ENCODE measurements around the gene ASXL2.

The ASXL2 gene

DNA sequence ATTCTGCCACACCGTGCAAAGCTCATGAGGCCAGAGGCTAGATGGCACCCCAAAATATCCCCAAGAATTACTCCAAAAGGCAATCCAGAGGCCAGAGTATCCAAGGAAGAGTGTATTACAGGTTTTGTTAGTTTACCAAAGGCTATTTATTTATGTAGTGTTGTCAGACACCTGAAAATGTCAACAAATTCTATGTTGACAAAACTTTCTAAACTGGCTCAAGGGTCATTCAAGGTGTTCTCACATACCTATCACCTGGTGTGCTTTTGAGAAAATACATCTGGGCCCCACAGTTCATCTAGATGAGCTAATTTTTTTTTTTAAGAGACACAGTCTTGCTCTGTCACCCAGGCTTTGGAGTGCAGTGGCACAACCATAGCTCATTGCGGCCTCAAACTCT lies 192.5 kb downstream of the ASXL2 start:
- no peak for ATAC-seq
- no peak for TF ChIP-seq ZNF70 (CRISPR knock-in tag; IDR thresholded peaks at IDR 0.05)
- no peak for TF ChIP-seq PPARA (CRISPR knock-in tag; IDR thresholded peaks at IDR 0.05; ENCODE audit: borderline replicate concordance)
- no peak for TF ChIP-seq ZFP3 (CRISPR knock-in tag; IDR thresholded peaks at IDR 0.05)
- no peak for TF ChIP-seq ZFP30 (CRISPR knock-in tag; IDR thresholded peaks at IDR 0.05)
- TF ChIP-seq TOX (CRISPR knock-in tag; IDR thresholded peaks at IDR 0.05; ENCODE audit: borderline replicate concordance), result no peak
- no peak for TF ChIP-seq ZNF565 (CRISPR knock-in tag; conservative IDR thresholded peaks at IDR 0.05; ENCODE audit: low read depth)
- no peak for TF ChIP-seq TCF4 (CRISPR knock-in tag; IDR thresholded peaks at IDR 0.05; ENCODE audit: borderline replicate concordance)
- TF ChIP-seq SNAI2 (CRISPR knock-in tag; IDR thresholded peaks at IDR 0.05), result no peak
- no peak for TF ChIP-seq POU6F1 (CRISPR knock-in tag; IDR thresholded peaks at IDR 0.05; ENCODE audit: borderline replicate concordance, low read depth)
- TF ChIP-seq TSHZ2 (CRISPR knock-in tag; IDR thresholded peaks at IDR 0.05), result no peak
- TF ChIP-seq CSDC2 (CRISPR knock-in tag; IDR thresholded peaks at IDR 0.05), result no peak

DNA sequence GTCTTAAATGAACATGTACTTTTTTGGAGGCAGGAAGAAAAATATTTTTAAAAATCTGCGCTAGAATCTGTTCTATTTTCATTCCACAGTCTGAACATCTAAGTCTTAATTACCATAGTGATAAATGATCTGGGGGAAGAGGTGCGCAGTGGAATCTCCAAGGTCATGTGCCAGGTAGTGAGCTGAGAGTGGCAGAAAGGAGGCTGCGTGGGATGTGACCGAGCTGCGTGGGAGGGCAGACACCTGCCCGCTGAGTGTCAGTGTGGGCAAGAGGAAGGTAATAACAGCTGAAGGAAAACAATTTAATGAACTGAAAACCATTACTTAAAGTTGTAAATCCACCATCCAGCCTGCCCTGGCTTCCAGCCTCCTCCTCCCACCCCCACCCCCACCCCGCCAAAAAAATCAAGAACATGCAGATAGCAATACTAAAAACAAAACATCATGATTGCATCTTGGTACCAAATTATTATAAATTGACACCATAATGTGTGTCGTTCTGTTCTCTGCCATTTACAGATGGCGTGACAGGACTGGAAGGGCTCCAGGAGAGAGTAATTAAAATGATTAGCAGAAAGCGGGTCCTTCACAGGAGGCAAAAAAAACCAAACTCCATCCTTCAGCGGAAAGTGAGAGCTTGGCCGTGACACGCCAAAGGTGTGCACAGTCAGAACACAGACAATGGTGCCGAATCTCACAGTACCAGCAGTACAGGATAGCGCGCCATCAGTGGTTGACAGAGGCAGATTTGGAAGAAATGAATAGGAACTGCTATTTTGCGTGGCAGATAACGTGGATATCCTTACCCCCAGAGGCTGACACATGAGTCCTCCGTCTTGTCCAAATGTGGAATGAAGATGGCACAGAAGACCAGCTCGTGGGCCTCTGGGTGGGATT lies 193.5 kb downstream of the ASXL2 start:
- no peak for TF ChIP-seq POU6F1 (CRISPR knock-in tag; IDR thresholded peaks at IDR 0.05; ENCODE audit: borderline replicate concordance, low read depth)
- no peak for TF ChIP-seq ZC3H10 (CRISPR knock-in tag; IDR thresholded peaks at IDR 0.05)
- no peak for TF ChIP-seq ARNTL (CRISPR knock-in tag; IDR thresholded peaks at IDR 0.05; ENCODE audit: borderline replicate concordance, low read depth)
- TF ChIP-seq CSDC2 (CRISPR knock-in tag; IDR thresholded peaks at IDR 0.05), result no peak
- TF ChIP-seq BACH2 (CRISPR knock-in tag; IDR thresholded peaks at IDR 0.05; ENCODE audit: borderline replicate concordance), result no peak
- TF ChIP-seq RARB (CRISPR knock-in tag; IDR thresholded peaks at IDR 0.05), result no peak
- TF ChIP-seq ISL1 (CRISPR knock-in tag; IDR thresholded peaks at IDR 0.05), result no peak
- TF ChIP-seq TSHZ2 (CRISPR knock-in tag; IDR thresholded peaks at IDR 0.05), result no peak
- TF ChIP-seq ZNF565 (CRISPR knock-in tag; conservative IDR thresholded peaks at IDR 0.05; ENCODE audit: low read depth), result no peak
- TF ChIP-seq, protein P1, sequence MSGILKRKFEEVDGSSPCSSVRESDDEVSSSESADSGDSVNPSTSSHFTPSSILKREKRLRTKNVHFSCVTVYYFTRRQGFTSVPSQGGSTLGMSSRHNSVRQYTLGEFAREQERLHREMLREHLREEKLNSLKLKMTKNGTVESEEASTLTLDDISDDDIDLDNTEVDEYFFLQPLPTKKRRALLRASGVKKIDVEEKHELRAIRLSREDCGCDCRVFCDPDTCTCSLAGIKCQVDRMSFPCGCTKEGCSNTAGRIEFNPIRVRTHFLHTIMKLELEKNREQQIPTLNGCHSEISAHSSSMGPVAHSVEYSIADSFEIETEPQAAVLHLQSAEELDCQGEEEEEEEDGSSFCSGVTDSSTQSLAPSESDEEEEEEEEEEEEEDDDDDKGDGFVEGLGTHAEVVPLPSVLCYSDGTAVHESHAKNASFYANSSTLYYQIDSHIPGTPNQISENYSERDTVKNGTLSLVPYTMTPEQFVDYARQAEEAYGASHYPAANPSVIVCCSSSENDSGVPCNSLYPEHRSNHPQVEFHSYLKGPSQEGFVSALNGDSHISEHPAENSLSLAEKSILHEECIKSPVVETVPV (CRISPR knock-in tag; IDR thresholded peaks at IDR 0.05), result no peak
- TF ChIP-seq SNAI2 (CRISPR knock-in tag; IDR thresholded peaks at IDR 0.05), result no peak
- no peak for TF ChIP-seq OSR1 (CRISPR knock-in tag; IDR thresholded peaks at IDR 0.05)
- no peak for TF ChIP-seq TOX (CRISPR knock-in tag; IDR thresholded peaks at IDR 0.05; ENCODE audit: borderline replicate concordance)
- no peak for TF ChIP-seq CREB5 (CRISPR knock-in tag; IDR thresholded peaks at IDR 0.05; ENCODE audit: low read depth)
- TF ChIP-seq ZNF70 (CRISPR knock-in tag; IDR thresholded peaks at IDR 0.05), result no peak
- no peak for TF ChIP-seq ZFP30 (CRISPR knock-in tag; IDR thresholded peaks at IDR 0.05)
- TF ChIP-seq PATZ1 (CRISPR knock-in tag; IDR thresholded peaks at IDR 0.05; ENCODE audit: borderline replicate concordance), result no peak
- ATAC-seq, result no peak

Data from SK-N-SH treated with all-trans-retinoic acid at 6 μM for 48 hours (cell line).